Activated CD4-positive, alpha-beta memory T cell treated with anti-CD3 and anti-CD28 coated beads for 36 hours (primary cell): ENCODE results near the gene SKIC3. TPM values are rescaled to one million over a fixed set of nuclear protein-coding genes. Genes with fewer than 3 reads are reported as not detected.

Source experiments
- CTCF ChIA-PET: fragments of 350-600 bp; sonication (Branson Sonifier 250); formaldehyde crosslinking; loops from one replicate; lab custom pipeline; 2021; ENCODE audit warnings: antibody characterized with exemption, inconsistent platforms; lab: Charles Lee
- POLR2A ChIA-PET: fragments of 350-600 bp; sonication (Branson Sonifier 250); formaldehyde crosslinking; loops from one replicate; lab custom pipeline; 2021; ENCODE audit warnings: antibody characterized with exemption; lab: Charles Lee
- DNase-seq: peaks from one replicate; pipeline ENCODE4 v3.0.0-alpha.2; 2020
- H3K27ac Mint-ChIP-seq: one replicate; pipeline ENCODE4 v1.8.0; 2021; ENCODE audit warnings: mixed read lengths
- H3K27me3 Mint-ChIP-seq: one replicate; pipeline ENCODE4 v1.8.0; 2021; ENCODE audit warnings: mixed read lengths
- H3K36me3 Mint-ChIP-seq: one replicate; pipeline ENCODE4 v1.8.0; 2021; ENCODE audit warnings: mixed read lengths
- H3K4me1 Mint-ChIP-seq: one replicate; pipeline ENCODE4 v1.8.0; 2021; ENCODE audit warnings: low read depth, mixed read lengths
- H3K4me3 Mint-ChIP-seq: one replicate; pipeline ENCODE4 v1.8.0; 2021; ENCODE audit warnings: mild to moderate bottlenecking, mixed read lengths
- H3K9me3 Mint-ChIP-seq: one replicate; pipeline ENCODE4 v1.8.0; 2021; ENCODE audit warnings: mixed read lengths
- intact Hi-C: fragments of 100-400 bp; cut with micrococcal nuclease; formaldehyde crosslinking; loops from one replicate; pipeline ENCODE4 v1.15.1; 2023
- total RNA-seq, 2 experiments: library from RNA; stranded (reverse); gene quantifications; one replicate each; pipeline ENCODE4 v1.2.3, GENCODE V29; 2021

The SKIC3 gene
- total RNA-seq, 2 experiments from 2014 or later = 74.7 to 78.1 TPM

GRCh38 chr5:95530416-95530815 is 24.4 kb downstream of the SKIC3 start:
- ChIA-PET CTCF (no interaction called here), POLR2A (no interaction called here)
- Mint-ChIP-seq H3K36me3 (peaks cover 42% of the 10 kb centered on the region), H3K9me3 (no peaks in the 10 kb centered on the region), H3K27me3 (no peaks in the 10 kb centered on the region), H3K4me1 (peaks cover 16% of the 10 kb centered on the region), H3K27ac (no peak overlapping the region), H3K4me3 (no peak overlapping the region)
- intact Hi-C loops = no loop called here
- DNase-seq = no peak

GRCh38 chr5:95528565-95528964 is 26.2 kb downstream of the SKIC3 start:
- POLR2A ChIA-PET = no interaction called here
- no peak for DNase-seq
- H3K9me3 Mint-ChIP-seq = no peaks in the 10 kb centered on the region
- no peak overlapping the region for H3K27ac Mint-ChIP-seq
- H3K4me3 Mint-ChIP-seq = no peak overlapping the region
- intact Hi-C loops = no loop called here
- CTCF ChIA-PET = no interaction called here
- peaks cover 6% of the 10 kb centered on the region for H3K4me1 Mint-ChIP-seq
- H3K27me3 Mint-ChIP-seq = no peaks in the 10 kb centered on the region
- H3K36me3 Mint-ChIP-seq = peaks cover 34% of the 10 kb centered on the region

GRCh38 chr5:95526871-95527270 is 27.9 kb downstream of the SKIC3 start:
- Mint-ChIP-seq H3K27me3 (no peaks in the 10 kb centered on the region), H3K9me3 (no peaks in the 10 kb centered on the region), H3K4me3 (no peak overlapping the region), H3K4me1 (no peaks in the 10 kb centered on the region), H3K27ac (no peak overlapping the region), H3K36me3 (peaks cover 35% of the 10 kb centered on the region)
- ChIA-PET POLR2A (no interaction called here), CTCF (no interaction called here)
- no peak for DNase-seq
- intact Hi-C loops = no loop called here

- H3K9me3 Mint-ChIP-seq = no peaks in the 10 kb centered on the region
- no peak overlapping the region for H3K27ac Mint-ChIP-seq
- H3K4me3 Mint-ChIP-seq = no peak overlapping the region
- intact Hi-C loops = no loop called here
- H3K27me3 Mint-ChIP-seq = no peaks in the 10 kb centered on the region
- CTCF ChIA-PET = no interaction called here
- H3K36me3 Mint-ChIP-seq = peaks cover 42% of the 10 kb centered on the region
- no peaks in the 10 kb centered on the region for H3K4me1 Mint-ChIP-seq
- no peak for DNase-seq
- POLR2A ChIA-PET = no interaction called here
Observed at GRCh38 chr5:95524423-95524822, 30.4 kb downstream of the SKIC3 start.

GRCh38 chr5:95520206-95520605 is 34.6 kb downstream of the SKIC3 start:
- H3K9me3 Mint-ChIP-seq = no peaks in the 10 kb centered on the region
- intact Hi-C loops = no loop called here
- peaks cover 38% of the 10 kb centered on the region for H3K36me3 Mint-ChIP-seq
- ChIA-PET CTCF (no interaction called here), POLR2A (no interaction called here)
- no peak overlapping the region for H3K4me3 Mint-ChIP-seq
- no peaks in the 10 kb centered on the region for H3K4me1 Mint-ChIP-seq
- no peaks in the 10 kb centered on the region for H3K27me3 Mint-ChIP-seq
- no peak overlapping the region for H3K27ac Mint-ChIP-seq
- DNase-seq = no peak

- H3K27ac Mint-ChIP-seq = no peak overlapping the region
- ChIA-PET POLR2A (no interaction called here), CTCF (no interaction called here)
- no peaks in the 10 kb centered on the region for H3K27me3 Mint-ChIP-seq
- H3K9me3 Mint-ChIP-seq = no peaks in the 10 kb centered on the region
- H3K36me3 Mint-ChIP-seq = peaks cover 41% of the 10 kb centered on the region
- intact Hi-C loops = no loop called here
- H3K4me3 Mint-ChIP-seq = no peak overlapping the region
- no peaks in the 10 kb centered on the region for H3K4me1 Mint-ChIP-seq
- DNase-seq = no peak
Observed at GRCh38 chr5:95519681-95520080, 35.1 kb downstream of the SKIC3 start.

- Mint-ChIP-seq H3K27me3 (no peaks in the 10 kb centered on the region), H3K9me3 (no peaks in the 10 kb centered on the region), H3K4me3 (no peak overlapping the region), H3K27ac (no peak overlapping the region), H3K4me1 (no peaks in the 10 kb centered on the region), H3K36me3 (peaks cover 41% of the 10 kb centered on the region)
- no peak for DNase-seq
- intact Hi-C loops = no loop called here
- ChIA-PET CTCF (no interaction called here), POLR2A (no interaction called here)
Observed at GRCh38 chr5:95519151-95519550, 35.6 kb downstream of the SKIC3 start.

- peaks cover 43% of the 10 kb centered on the region for H3K36me3 Mint-ChIP-seq
- ChIA-PET CTCF (no interaction called here), POLR2A (no interaction called here)
Observed at GRCh38 chr5:95518417-95518816, 36.4 kb downstream of the SKIC3 start.

GRCh38 chr5:95511606-95512005 is 43.2 kb downstream of the SKIC3 start:
- POLR2A ChIA-PET = no interaction called here
- Mint-ChIP-seq H3K4me1 (no peaks in the 10 kb centered on the region), H3K9me3 (no peaks in the 10 kb centered on the region), H3K27me3 (no peaks in the 10 kb centered on the region), H3K36me3 (peaks cover 49% of the 10 kb centered on the region), H3K27ac (no peak overlapping the region), H3K4me3 (no peak overlapping the region)
- no peak for DNase-seq
- intact Hi-C loops = no loop called here
- CTCF ChIA-PET = no interaction called here

More at GRCh38 chr5:95518417-95518816, 36.4 kb downstream of the SKIC3 start:
- intact Hi-C loops = no loop called here
- no peaks in the 10 kb centered on the region for H3K27me3 Mint-ChIP-seq
- H3K9me3 Mint-ChIP-seq = no peaks in the 10 kb centered on the region
- H3K4me1 Mint-ChIP-seq = no peaks in the 10 kb centered on the region
- no peak overlapping the region for H3K27ac Mint-ChIP-seq
- no peak for DNase-seq
- H3K4me3 Mint-ChIP-seq = no peak overlapping the region

GRCh38 chr5:95508550-95508949 is 46.2 kb downstream of the SKIC3 start:
- no peak for DNase-seq

More at GRCh38 chr5:95508550-95508949, 46.2 kb downstream of the SKIC3 start:
- ChIA-PET POLR2A (no interaction called here), CTCF (no interaction called here)
- Mint-ChIP-seq H3K4me3 (no peak overlapping the region), H3K36me3 (peaks cover 38% of the 10 kb centered on the region), H3K27me3 (no peaks in the 10 kb centered on the region), H3K27ac (no peak overlapping the region), H3K4me1 (no peaks in the 10 kb centered on the region), H3K9me3 (no peaks in the 10 kb centered on the region)
- intact Hi-C loops = no loop called here

Other genes with a start within 250 kb of the SKIC3 start
- gene FAM81B, start 163.6 kb downstream of the SKIC3 start, total RNA-seq = not detected
- gene ARSK, start 124 bp upstream of the SKIC3 start, total RNA-seq = 1 to 10 TPM; 4.5 to 4.6 TPM
- under 1 TPM; 0.50 to 0.82 TPM for gene GPR150, start 65.1 kb upstream of the SKIC3 start, total RNA-seq
- 1 to 10 TPM; 6.9 to 8.8 TPM for gene RFESD, start 91.8 kb upstream of the SKIC3 start, total RNA-seq
- gene SPATA9, start 128.0 kb upstream of the SKIC3 start, total RNA-seq = not detected
- gene RHOBTB3, start 176.4 kb upstream of the SKIC3 start, total RNA-seq = under 1 TPM; 0.75 to 0.97 TPM